Subcutaneous abdominal adipose tissue (tissue), 5 donors: ENCODE results near the gene ADAMTS2.

Source experiments
- H3K27ac ChIP-seq: one replicate; pipeline ENCODE4 v1.7.0; 2013; ENCODE audit warnings: low read depth, mild to moderate bottlenecking, inconsistent platforms, low read length, moderate library complexity
- H3K27me3 ChIP-seq, 5 donors: one replicate each; pipeline ENCODE4 v1.7.0; 2013; ENCODE audit warnings: low read length in 5 of 5, inconsistent platforms in 1 of 5; ENCODE audit not compliant: control insufficient read depth in 5 of 5, insufficient read depth in 4 of 5
- H3K36me3 ChIP-seq, 5 donors: one replicate each; pipeline ENCODE4 v1.7.0; 2013; ENCODE audit warnings: low read length in 5 of 5; ENCODE audit not compliant: control insufficient read depth in 5 of 5, insufficient read depth in 5 of 5
- H3K4me1 ChIP-seq, 5 donors: one replicate each; pipeline ENCODE4 v1.7.0; 2013; ENCODE audit warnings: low read length in 5 of 5, mild to moderate bottlenecking in 3 of 5, moderate library complexity in 1 of 5; ENCODE audit not compliant: control insufficient read depth in 5 of 5, insufficient read depth in 5 of 5
- H3K4me3 ChIP-seq, 5 donors: one replicate each; pipeline ENCODE4 v1.7.0; 2013; ENCODE audit warnings: low read length in 5 of 5, low read depth in 1 of 5
- H3K9ac ChIP-seq, 5 donors: one replicate each; pipeline ENCODE4 v1.7.0; 2013; ENCODE audit warnings: low read length in 5 of 5, mild to moderate bottlenecking in 4 of 5, moderate library complexity in 3 of 5
- H3K9me3 ChIP-seq, 5 donors: one replicate each; pipeline ENCODE4 v1.7.0; 2013; ENCODE audit warnings: low read length in 5 of 5; ENCODE audit not compliant: control insufficient read depth in 5 of 5
- donor health status: healthy.
- donor health status: healthy.
- donor health status: healthy.
- donor health status: healthy.
- donor health status: healthy.

The ADAMTS2 gene

DNA sequence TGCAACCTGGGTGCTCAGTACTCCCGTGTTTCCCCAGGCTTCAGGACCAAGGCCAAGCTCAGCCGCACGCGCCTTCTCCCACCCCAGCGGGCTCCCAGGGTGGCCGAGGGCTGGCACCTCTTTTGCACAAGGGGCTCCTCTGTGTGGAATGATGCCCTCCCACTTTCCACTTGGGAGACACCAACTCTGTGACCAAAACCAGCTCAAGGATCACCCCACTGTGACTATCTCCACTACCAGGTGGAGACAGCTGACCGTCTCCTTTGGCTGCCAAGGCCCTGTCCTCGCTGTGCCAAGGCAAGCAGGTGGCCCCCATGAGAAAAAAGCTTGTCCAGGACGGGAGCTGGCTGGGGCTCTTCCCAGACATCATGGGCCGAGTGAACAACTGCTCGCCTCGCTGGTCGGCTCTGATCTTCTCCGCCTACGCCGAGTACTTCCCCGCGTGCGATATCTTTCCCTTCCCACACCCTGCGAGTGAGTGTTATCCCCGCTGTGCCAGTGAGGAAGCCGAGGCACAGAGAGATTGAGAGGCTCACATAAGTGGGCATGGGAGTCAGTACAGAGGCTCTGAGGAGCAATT, 152.3 kb downstream of the ADAMTS2 start:
- H3K4me1 ChIP-seq = peaks cover 0 to 25% (median 16%) of the 10 kb centered on the region in 5 donors
- no peak overlapping the region for H3K9ac ChIP-seq
- H3K4me3 ChIP-seq = no peak overlapping the region
- peaks cover 0 to 21% (median 5%) of the 10 kb centered on the region in 5 donors for H3K36me3 ChIP-seq
- no peak overlapping the region for H3K27ac ChIP-seq
- H3K27me3 ChIP-seq = peaks cover 0 to 3% (median 0%) of the 10 kb centered on the region in 5 donors
- H3K9me3 ChIP-seq = no peaks in the 10 kb centered on the region

DNA sequence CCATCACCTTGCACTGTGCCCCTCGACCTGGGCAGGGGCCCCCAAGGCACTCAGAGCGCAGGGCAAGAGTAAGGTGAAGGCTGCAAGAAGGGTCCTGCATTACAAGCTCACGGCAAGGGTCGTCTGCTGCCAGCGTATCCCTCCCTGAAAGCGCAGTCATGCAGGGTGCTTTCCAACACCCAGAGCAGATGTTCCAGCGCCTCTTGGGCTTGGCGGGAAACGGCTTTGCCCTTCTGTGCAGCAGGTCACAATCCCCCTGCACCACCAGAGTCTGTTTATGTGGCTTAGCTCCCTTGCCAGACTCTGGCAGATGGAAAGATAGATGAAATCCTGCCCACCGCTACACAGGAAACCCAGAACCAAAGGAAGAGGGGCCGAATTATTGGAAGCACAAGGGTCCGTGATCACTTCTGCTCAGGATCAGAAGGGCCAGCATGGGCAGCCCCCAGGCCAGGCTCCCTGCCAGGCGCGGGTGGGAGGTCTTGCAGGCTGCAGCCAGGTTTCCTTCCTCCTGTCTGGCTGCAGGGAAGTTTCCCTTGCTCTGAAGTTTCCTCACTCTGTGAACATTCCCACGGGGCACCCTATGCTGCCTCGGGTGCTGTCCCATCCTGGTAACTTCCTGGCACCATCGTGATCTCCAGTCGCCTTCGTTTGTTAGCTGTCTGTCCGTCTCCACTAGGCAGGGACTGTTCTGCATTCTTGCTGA, 152.9 kb downstream of the ADAMTS2 start:
- H3K27me3 ChIP-seq = peaks cover 0 to 3% (median 0%) of the 10 kb centered on the region in 5 donors
- H3K9me3 ChIP-seq = no peaks in the 10 kb centered on the region
- H3K9ac ChIP-seq = no peak overlapping the region
- no peak overlapping the region for H3K27ac ChIP-seq
- peaks cover 0 to 28% (median 16%) of the 10 kb centered on the region in 5 donors for H3K4me1 ChIP-seq
- no peak overlapping the region for H3K4me3 ChIP-seq
- peaks cover 0 to 21% (median 5%) of the 10 kb centered on the region in 5 donors for H3K36me3 ChIP-seq

DNA sequence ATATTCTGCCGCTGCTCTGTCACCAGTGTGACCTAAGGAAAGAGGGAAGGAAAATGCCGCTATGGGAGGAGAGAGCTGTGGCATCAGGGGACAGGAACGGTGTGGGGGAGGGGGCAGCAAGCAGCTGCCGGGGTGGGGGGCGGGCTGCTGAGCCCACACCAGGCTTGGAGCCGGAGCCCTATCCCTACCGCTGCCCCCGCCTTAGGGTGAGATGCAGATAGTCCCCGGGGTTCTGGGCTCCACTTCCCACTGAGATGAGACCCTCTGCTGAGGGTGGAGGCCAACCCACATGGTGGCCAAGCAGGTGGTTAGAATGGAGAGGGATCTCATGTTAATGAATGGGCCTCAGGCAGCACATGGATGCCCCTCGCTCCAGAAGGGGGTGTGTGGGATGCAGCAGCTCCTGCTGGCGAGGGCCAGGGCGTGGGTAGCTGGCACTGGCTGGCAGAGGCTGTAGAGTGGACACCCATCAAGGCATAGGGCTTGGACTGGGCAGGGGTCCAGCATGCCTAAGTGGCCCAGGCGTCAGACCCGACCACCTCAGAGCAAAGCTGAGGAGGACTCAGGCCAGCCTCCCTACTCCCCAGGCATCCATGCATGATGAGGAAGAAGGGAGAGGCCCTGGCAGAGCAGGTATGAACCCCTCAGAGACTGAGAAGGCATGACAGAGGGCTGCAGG, 153.6 kb downstream of the ADAMTS2 start:
- no peaks in the 10 kb centered on the region for H3K9me3 ChIP-seq
- peaks cover 0 to 27% (median 16%) of the 10 kb centered on the region in 5 donors for H3K4me1 ChIP-seq
- no peak overlapping the region for H3K9ac ChIP-seq
- no peak overlapping the region for H3K27ac ChIP-seq
- H3K36me3 ChIP-seq = peaks cover 0 to 21% (median 5%) of the 10 kb centered on the region in 5 donors
- H3K4me3 ChIP-seq = no peak overlapping the region
- H3K27me3 ChIP-seq = peaks cover 0 to 3% (median 0%) of the 10 kb centered on the region in 5 donors

DNA sequence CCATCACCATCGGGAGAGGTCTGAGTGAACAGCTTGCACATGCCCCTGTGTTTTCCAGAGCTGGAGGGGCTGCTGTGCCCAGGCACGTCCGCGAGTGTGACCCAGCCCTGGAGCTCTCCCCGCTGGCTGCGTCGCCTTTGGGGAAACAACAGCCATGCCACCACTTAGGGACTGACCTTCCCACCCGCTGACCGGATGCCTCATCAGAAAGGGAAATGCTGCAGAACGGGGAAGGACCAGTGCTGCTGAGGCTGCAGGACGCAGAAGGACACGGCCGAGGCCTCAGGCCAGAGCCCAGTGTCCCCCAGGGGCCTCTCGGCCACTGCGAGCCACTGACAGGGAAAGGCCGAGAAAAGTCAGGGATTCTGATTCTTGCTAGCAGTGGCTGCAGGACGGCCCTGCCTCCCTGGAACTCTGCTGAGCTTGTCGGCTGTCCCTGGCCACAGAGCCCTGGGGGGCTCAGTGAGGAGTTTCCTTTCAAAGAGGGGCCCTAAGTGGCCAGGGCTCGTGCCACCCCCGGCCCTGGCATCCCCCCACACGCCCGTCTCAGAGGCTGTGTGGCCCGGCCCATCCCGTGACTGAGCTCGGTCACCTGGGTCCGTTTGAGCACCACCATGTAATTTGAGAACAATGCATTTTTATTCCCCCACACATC, 154.3 kb downstream of the ADAMTS2 start:
- Histone ChIP-seq H3K27me3 (peaks cover 0 to 3% (median 0%) of the 10 kb centered on the region in 5 donors), H3K36me3 (peaks cover 0 to 21% (median 5%) of the 10 kb centered on the region in 5 donors), H3K4me3 (no peak overlapping the region), H3K4me1 (peaks cover 0 to 21% (median 11%) of the 10 kb centered on the region in 5 donors), H3K27ac (no peak overlapping the region), H3K9ac (no peak overlapping the region), H3K9me3 (no peaks in the 10 kb centered on the region)

DNA sequence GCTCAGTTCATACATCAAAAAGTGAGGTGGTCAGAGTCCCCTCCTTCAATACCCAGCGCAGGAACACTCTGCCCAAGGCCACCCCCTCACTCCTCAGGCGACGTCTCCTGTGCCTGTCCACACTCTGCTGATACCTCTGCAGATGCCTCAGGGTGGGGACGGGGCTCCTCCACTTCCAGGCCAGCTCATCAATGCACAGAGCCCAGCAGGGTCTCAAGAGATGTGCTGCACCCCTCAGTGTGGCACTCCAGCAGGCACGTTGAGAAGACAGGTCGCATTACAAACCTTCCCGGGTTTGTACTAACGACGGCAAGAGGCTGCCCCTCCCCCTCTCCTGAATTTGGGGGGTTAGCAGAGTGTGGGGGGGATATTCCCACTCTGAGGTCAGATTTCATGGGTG, 156.6 kb downstream of the ADAMTS2 start:
- peaks cover 0 to 15% (median 5%) of the 10 kb centered on the region in 5 donors for H3K36me3 ChIP-seq
- no peak overlapping the region for H3K9ac ChIP-seq
- H3K27ac ChIP-seq = no peak overlapping the region
- H3K9me3 ChIP-seq = no peaks in the 10 kb centered on the region
- H3K27me3 ChIP-seq = peaks cover 0 to 3% (median 0%) of the 10 kb centered on the region in 5 donors
- H3K4me3 ChIP-seq = no peak overlapping the region
- peaks cover 0 to 13% (median 5%) of the 10 kb centered on the region in 5 donors for H3K4me1 ChIP-seq

DNA sequence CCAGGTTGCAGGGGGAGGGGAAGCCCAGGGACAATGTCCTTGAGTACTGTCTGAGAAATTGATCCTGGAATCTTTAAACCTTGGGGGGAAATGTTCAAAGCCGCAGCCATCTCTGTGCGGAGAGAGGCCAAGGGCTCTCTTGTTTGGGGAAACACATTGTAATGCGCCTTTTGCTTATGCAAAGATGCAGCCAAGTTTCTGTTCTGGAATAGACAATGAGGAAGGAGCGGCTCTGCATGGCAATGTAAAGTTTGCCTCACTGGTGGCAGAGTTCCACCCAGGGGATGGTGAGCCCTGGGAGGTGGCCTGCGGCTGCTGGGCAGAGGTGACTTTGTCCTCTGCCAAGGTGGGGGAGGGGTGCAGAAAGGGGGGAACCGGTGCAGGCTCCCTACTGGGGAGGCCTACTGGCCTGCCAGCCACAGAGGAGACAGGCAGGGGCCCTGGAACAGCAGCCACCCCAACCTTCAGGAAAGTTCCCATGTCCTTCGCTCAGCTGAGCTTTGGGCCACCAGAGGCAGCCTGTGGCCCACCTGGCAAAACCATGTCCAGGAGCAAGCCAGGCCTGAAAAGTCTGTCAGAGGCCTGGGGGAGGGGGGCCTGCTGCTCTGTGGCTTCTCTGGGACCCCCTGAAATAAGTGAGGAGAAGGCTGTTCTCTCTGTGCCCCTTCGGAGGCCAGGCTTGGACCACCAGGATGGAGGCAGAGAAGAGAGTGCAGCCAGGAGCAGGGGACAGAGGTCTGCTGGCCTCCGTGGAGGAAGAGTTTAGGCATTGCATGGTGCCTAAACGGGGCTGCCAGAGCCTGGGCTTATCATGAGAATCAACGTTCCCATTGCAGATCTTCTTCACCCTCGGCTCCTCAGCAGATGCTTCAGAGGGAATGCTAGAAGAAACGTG, 157.3 kb downstream of the ADAMTS2 start:
- Histone ChIP-seq H3K9me3 (no peaks in the 10 kb centered on the region), H3K36me3 (peaks cover 0 to 14% (median 4%) of the 10 kb centered on the region in 5 donors), H3K27ac (no peak overlapping the region), H3K4me1 (peaks cover 0 to 13% (median 5%) of the 10 kb centered on the region in 5 donors), H3K4me3 (no peak overlapping the region), H3K9ac (no peak overlapping the region), H3K27me3 (peaks cover 0 to 3% (median 0%) of the 10 kb centered on the region in 5 donors)

DNA sequence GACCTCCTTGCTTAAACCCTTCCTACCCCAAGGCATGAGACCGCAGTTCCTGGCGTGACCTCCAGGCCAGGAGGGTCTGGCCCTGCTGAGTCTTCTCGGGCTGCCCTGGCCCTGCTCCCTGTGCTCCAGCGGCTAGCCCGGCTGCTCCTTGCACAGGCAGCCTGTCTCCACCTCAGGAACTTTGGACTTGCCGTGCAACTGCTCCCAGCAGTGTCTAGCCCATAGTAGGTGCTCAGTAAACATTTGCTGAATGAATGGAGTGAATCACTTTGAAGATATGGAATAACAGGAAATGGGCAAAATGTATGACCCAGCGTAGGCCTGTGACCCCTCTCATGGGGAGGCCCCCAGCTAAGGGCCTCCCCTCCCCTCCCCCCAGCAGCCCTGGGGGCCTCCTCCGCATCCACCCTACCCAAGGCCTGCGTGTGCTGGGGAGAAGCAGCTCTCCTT, 158.0 kb downstream of the ADAMTS2 start:
- H3K9me3 ChIP-seq = no peaks in the 10 kb centered on the region
- H3K9ac ChIP-seq = no peak overlapping the region
- peaks cover 0 to 7% (median 2%) of the 10 kb centered on the region in 5 donors for H3K36me3 ChIP-seq
- H3K4me1 ChIP-seq = peaks cover 0 to 13% (median 5%) of the 10 kb centered on the region in 5 donors
- H3K4me3 ChIP-seq = no peak overlapping the region
- no peak overlapping the region for H3K27ac ChIP-seq
- peaks cover 0 to 5% (median 0%) of the 10 kb centered on the region in 5 donors for H3K27me3 ChIP-seq

DNA sequence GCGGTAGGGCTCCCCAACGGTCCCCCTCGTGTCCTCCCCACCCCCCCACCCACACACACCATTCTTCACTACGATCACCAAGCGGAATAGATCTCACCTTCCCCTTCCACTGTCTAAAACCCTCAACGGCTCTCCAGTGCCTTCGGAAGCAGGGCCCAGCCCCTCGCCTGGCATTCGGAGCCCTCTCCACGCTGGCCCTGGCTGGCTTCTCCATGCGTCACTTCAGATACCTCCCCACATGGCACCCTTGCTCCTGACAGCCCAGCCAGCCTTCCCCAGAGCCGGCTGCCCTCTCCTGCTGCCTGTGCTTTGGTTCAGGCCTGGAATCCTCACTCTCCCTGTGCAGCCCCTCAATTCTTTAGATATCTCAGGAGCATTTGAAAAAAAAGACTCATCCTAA, 158.5 kb downstream of the ADAMTS2 start:
- no peaks in the 10 kb centered on the region for H3K9me3 ChIP-seq
- peaks cover 0 to 4% (median 2%) of the 10 kb centered on the region in 5 donors for H3K36me3 ChIP-seq
- H3K27ac ChIP-seq = no peak overlapping the region
- no peak overlapping the region for H3K9ac ChIP-seq
- H3K27me3 ChIP-seq = peaks cover 0 to 6% (median 0%) of the 10 kb centered on the region in 5 donors
- H3K4me3 ChIP-seq = no peak overlapping the region
- H3K4me1 ChIP-seq = peaks cover 0 to 13% (median 5%) of the 10 kb centered on the region in 5 donors

DNA sequence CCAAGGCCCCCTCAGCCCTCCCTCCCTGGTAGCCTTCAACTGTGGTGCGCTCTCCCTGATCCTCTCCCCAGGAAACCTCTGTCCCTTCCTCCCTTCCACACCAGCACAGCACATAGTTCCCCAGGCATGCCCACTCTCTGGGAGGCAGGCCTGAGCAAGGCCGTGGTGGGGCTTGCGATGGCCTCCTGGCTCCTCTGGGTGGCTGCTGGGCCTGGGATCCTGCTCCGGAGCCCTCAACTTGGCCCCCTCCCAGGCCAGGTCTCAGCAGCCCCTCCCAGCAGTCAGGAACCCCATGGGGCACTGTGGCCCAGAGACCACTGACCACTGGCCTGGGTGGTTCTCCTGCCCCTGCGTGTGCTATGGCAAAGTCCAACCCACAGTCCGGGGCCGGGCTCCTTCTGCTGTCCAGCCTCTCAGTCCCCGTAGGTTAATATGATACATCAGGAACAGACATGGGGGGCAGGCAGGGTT, 159.3 kb downstream of the ADAMTS2 start:
- Histone ChIP-seq H3K27me3 (peaks cover 0 to 6% (median 0%) of the 10 kb centered on the region in 5 donors), H3K4me1 (peaks cover 0 to 10% (median 2%) of the 10 kb centered on the region in 5 donors), H3K9ac (no peak overlapping the region), H3K27ac (no peak overlapping the region), H3K4me3 (no peak overlapping the region), H3K9me3 (no peaks in the 10 kb centered on the region), H3K36me3 (peaks cover 0 to 6% (median 2%) of the 10 kb centered on the region in 5 donors)
